ENCODE data around the gene ZNF532.

GRCh38 chr18:59013744-59014143, 149.1 kb downstream of the ZNF532 start:
- TF ChIP-seq PATZ1 (CRISPR knock-in tag; IDR thresholded peaks at IDR 0.05) = no peak
- no peak for TF ChIP-seq ZBTB33 (CRISPR knock-in tag; IDR thresholded peaks at IDR 0.05)
- TF ChIP-seq ZSCAN5A (CRISPR knock-in tag; IDR thresholded peaks at IDR 0.05; ENCODE audit: borderline replicate concordance) = no peak
- no peak for TF ChIP-seq ZNF124 (CRISPR knock-in tag; IDR thresholded peaks at IDR 0.05)
- no peak for TF ChIP-seq ZNF18 (CRISPR knock-in tag; IDR thresholded peaks at IDR 0.05; ENCODE audit: insufficient replicate concordance)
- TF ChIP-seq NR2F6 (IDR thresholded peaks at IDR 0.05) = no peak
- no peak for TF ChIP-seq NR2F6 (CRISPR knock-in tag; IDR thresholded peaks at IDR 0.05)
